Liver (tissue), 9 donors: ENCODE data around the gene APELA. TPM values are rescaled to one million over a fixed set of nuclear protein-coding genes. Genes with fewer than 3 reads are reported as not detected.

Experiments used
- DNase-seq: peaks from one replicate; pipeline ENCODE4 v3.0.0-alpha.2; 2017; ENCODE audit warnings: low spot score
- H3K27ac ChIP-seq, 2 donors: one replicate each; pipeline ENCODE4 v1.7.0; 2013; ENCODE audit warnings: inconsistent platforms in 2 of 2, low read length in 2 of 2, control low read depth in 1 of 2, low read depth in 1 of 2, mild to moderate bottlenecking in 1 of 2
- H3K27me3 ChIP-seq, 4 donors: one replicate each; pipeline versions ENCODE4 v1.6.1 to v1.7.0; 2013; ENCODE audit warnings: low read length in 3 of 4, inconsistent platforms in 1 of 4, mild to moderate bottlenecking in 1 of 4, moderate library complexity in 1 of 4; ENCODE audit not compliant: control insufficient read depth in 4 of 4, insufficient read depth in 4 of 4
- H3K36me3 ChIP-seq, 4 donors: one replicate each; pipeline versions ENCODE4 v1.6.1 to v1.7.0; 2013; ENCODE audit warnings: low read length in 3 of 4, mild to moderate bottlenecking in 3 of 4, low read depth in 1 of 4, moderate library complexity in 1 of 4; ENCODE audit not compliant: control insufficient read depth in 4 of 4, insufficient read depth in 3 of 4
- H3K4me1 ChIP-seq, 4 donors: one replicate each; pipeline versions ENCODE4 v1.6.1 to v1.7.0; 2013; ENCODE audit warnings: low read length in 3 of 4, mild to moderate bottlenecking in 3 of 4, moderate library complexity in 1 of 4; ENCODE audit not compliant: control insufficient read depth in 4 of 4, insufficient read depth in 4 of 4
- H3K4me3 ChIP-seq, 3 donors: one replicate each; pipeline versions ENCODE4 v1.6.1 to v1.7.0; 2013; ENCODE audit warnings: low read length in 3 of 3, control low read depth in 1 of 3, low read depth in 1 of 3, mild to moderate bottlenecking in 1 of 3
- H3K9ac ChIP-seq, 2 donors: one replicate each; pipeline ENCODE4 v1.7.0; 2013; ENCODE audit warnings: low read length in 2 of 2, mild to moderate bottlenecking in 2 of 2, moderate library complexity in 2 of 2, control low read depth in 1 of 2, low read depth in 1 of 2
- H3K9me3 ChIP-seq, 4 donors: one replicate each; pipeline versions ENCODE4 v1.6.1 to v1.7.0; 2013; ENCODE audit warnings: low read length in 3 of 4; ENCODE audit not compliant: control insufficient read depth in 4 of 4
- EGR1 ChIP-seq, 2 donors: IDR thresholded peaks; 2 replicates each; pipeline ENCODE4 v1.6.1; 2016 to 2018; ENCODE audit warnings: antibody characterized with exemption in 2 of 2, low read depth in 2 of 2
- GABPA ChIP-seq, 2 donors: IDR thresholded peaks in 1 of 2; conservative IDR thresholded peaks in 1 of 2; 2 replicates each; pipeline ENCODE4 v1.6.1; 2016; ENCODE audit warnings: antibody characterized with exemption in 2 of 2, mild to moderate bottlenecking in 1 of 2, moderate library complexity in 1 of 2
- RXRA ChIP-seq, 2 donors: IDR thresholded peaks; 2 replicates each; pipeline ENCODE4 v1.6.1; 2017 to 2018; ENCODE audit warnings: antibody characterized with exemption in 2 of 2, mild to moderate bottlenecking in 1 of 2
- TAF1 ChIP-seq: conservative IDR thresholded peaks from 2 replicates; pipeline ENCODE4 v1.6.1; 2016; ENCODE audit warnings: antibody characterized with exemption, mild to moderate bottlenecking
- WGBS: extraction: QIAGEN DNeasy Blood & Tissue Kit; methylation state at CpG from one replicate; pipeline ENCODE4 v1.1.7; 2013; 5-methylcytosine and 5-hydroxymethylcytosine counted together
- polyA plus RNA-seq, 2 donors: library from polyadenylated mRNA; stranded (reverse) in 1 of 2; unstranded in 1 of 2; fragments of 200-250 nt in 1 of 2; fragments of >200 nt in 1 of 2; fragmentation: Nextera tagmentation in 1 of 2; extraction: Ambion mirVana in 1 of 2; gene quantifications; one replicate each; pipeline versions ENCODE4 v1.2.1 to v1.2.3, GENCODE V29; 2013 to 2015
- total RNA-seq, 2 donors: library from RNA; depleted of rRNA; stranded (reverse); fragments of >200 nt; gene quantifications; one replicate each; pipeline ENCODE4 v1.2.3, GENCODE V29; 2014
- donor health status: healthy.
- donor health status: healthy.
- donor health status: healthy.
- donor health status: healthy.
- donor health status: healthy.

The APELA gene
- total and polyA plus RNA-seq, 4 donors: 1.6 TPM; not detected in 3

GRCh38 chr4:164945146-164945545 lies 68.2 kb downstream of the APELA start:
- no peak for DNase-seq
- WGBS: 60% methylated on average over 5 of the region's 5 CpGs

GRCh38 chr4:164946810-164947209 lies 69.8 kb downstream of the APELA start:
- WGBS: 87% methylated on average over 5 of the region's 5 CpGs
- DNase-seq: no peak
- Histone ChIP-seq H3K36me3 (no peaks in the 10 kb centered on the region), H3K9ac (no peak overlapping the region), H3K4me3 (no peak overlapping the region), H3K9me3 (no peaks in the 10 kb centered on the region), H3K27me3 (peaks cover 0 to 9% (median 0%) of the 10 kb centered on the region in 4 donors), H3K4me1 (no peaks in the 10 kb centered on the region), H3K27ac (no peak overlapping the region)
- TF ChIP-seq RXRA (IDR thresholded peaks at IDR 0.05) (no peak), GABPA (IDR thresholded peaks at IDR 0.05 in 1 of 2, conservative IDR thresholded peaks at IDR 0.05 in 1 of 2) (no peak)

More at GRCh38 chr4:164945146-164945545, 68.2 kb downstream of the APELA start:
- Histone ChIP-seq H3K36me3 (no peaks in the 10 kb centered on the region), H3K27me3 (peaks cover 0 to 9% (median 0%) of the 10 kb centered on the region in 4 donors), H3K27ac (no peak overlapping the region), H3K9ac (no peak overlapping the region), H3K9me3 (no peaks in the 10 kb centered on the region), H3K4me3 (no peak overlapping the region), H3K4me1 (no peaks in the 10 kb centered on the region)
- no peak for TF ChIP-seq TAF1
- no peak for TF ChIP-seq EGR1 (IDR thresholded peaks at IDR 0.05; ENCODE audit: low read depth in 2 of 2)

Other genes with a start within 250 kb of the APELA start
- not detected for gene SMIM31, start 123.0 kb upstream of the APELA start, total RNA-seq
- not detected for gene SMIM31, start 123.0 kb upstream of the APELA start, polyA plus RNA-seq
- gene TRIM61, start 100.5 kb downstream of the APELA start, total RNA-seq: 1 to 10 TPM in 1 of 2 donors, under 1 TPM in 1; 0.50 to 1.4 TPM
- under 1 TPM; 0.13 to 0.46 TPM for gene TRIM61, start 100.5 kb downstream of the APELA start, polyA plus RNA-seq
- not detected for gene TRIM60, start 154.8 kb downstream of the APELA start, total RNA-seq
- gene TRIM60, start 154.8 kb downstream of the APELA start, polyA plus RNA-seq: not detected
- gene TRIM75, start 176.7 kb downstream of the APELA start, total RNA-seq: not detected
- gene TRIM75, start 176.7 kb downstream of the APELA start, polyA plus RNA-seq: not detected
- gene TMEM192, start 235.7 kb downstream of the APELA start, total RNA-seq: 10 to 100 TPM; 10.6 to 19.6 TPM
- gene TMEM192, start 235.7 kb downstream of the APELA start, polyA plus RNA-seq: 10 to 100 TPM; 18.3 to 20.3 TPM